Psoas muscle (tissue), 8 donors: ENCODE results near the gene FRAS1. TPM values are rescaled to one million over a fixed set of nuclear protein-coding genes. Genes with fewer than 3 reads are reported as not detected.

ENCODE experiments used
- ATAC-seq, 4 donors: fragments of 200-7000 bp; cut with Tn5 transposase; one replicate each; pipeline ENCODE4 v1.9.1; 2020; ENCODE audit warnings: moderate library complexity in 3 of 4, mild to moderate bottlenecking in 2 of 4
- DNase-seq, 2 donors: peaks; one replicate each; pipeline ENCODE4 v3.0.0-alpha.2; 2020
- H3K27ac ChIP-seq: fragments of 200-600 bp; one replicate; pipeline ENCODE4 v1.8.0; 2022
- H3K27me3 ChIP-seq, 3 donors: fragments of 200-600 bp in 1 of 3; one replicate each; pipeline versions ENCODE4 v1.6.1 to v1.8.0; 2013 to 2022; ENCODE audit warnings: low read length in 2 of 3, mild to moderate bottlenecking in 2 of 3, moderate library complexity in 1 of 3; ENCODE audit not compliant: insufficient read depth in 3 of 3
- H3K36me3 ChIP-seq, 2 donors: fragments of 200-600 bp in 1 of 2; one replicate each; pipeline versions ENCODE4 v1.6.1 to v1.8.0; 2013 to 2022; ENCODE audit warnings: low read depth in 1 of 2, mild to moderate bottlenecking in 1 of 2, moderate library complexity in 1 of 2; ENCODE audit not compliant: insufficient read depth in 1 of 2
- H3K4me1 ChIP-seq: fragments of 200-600 bp; one replicate; pipeline ENCODE4 v1.8.0; 2022
- H3K4me3 ChIP-seq: fragments of 200-600 bp; one replicate; pipeline ENCODE4 v1.8.0; 2022; ENCODE audit warnings: mild to moderate bottlenecking
- H3K9me3 ChIP-seq: fragments of 200-600 bp; one replicate; pipeline ENCODE4 v1.8.0; 2022
- WGBS, 3 donors: extraction: QIAGEN DNeasy Blood & Tissue Kit; methylation state at CpG; one replicate each; pipeline versions ENCODE4 v1.1.6 to v1.1.7; 2013; 5-methylcytosine and 5-hydroxymethylcytosine counted together
- intact Hi-C, 2 donors: fragments of 100-400 bp; cut with DNase I; formaldehyde crosslinking; loops; one replicate each; pipeline versions ENCODE4 v1.11.0 to v1.14.2; 2022
- polyA plus RNA-seq, 3 donors: library from polyadenylated mRNA; stranded (reverse); fragments of 200-250 nt; gene quantifications; one replicate each; pipeline ENCODE4 v1.2.3, GENCODE V29; 2013
- total RNA-seq, 4 donors: library from RNA; stranded (reverse); fragmentation: NEBNext Ultra II Directional in 2 of 4; extraction: Animal tissue kit (Norgen Biotek cat#: 25700) in 2 of 4; gene quantifications; one replicate each; pipeline versions ENCODE4 v1.2.1 to v1.2.4, GENCODE V29; 2021 to 2023
- TF ChIP-seq, protein P1 (sequence below): fragments of 200-600 bp; IDR thresholded peaks from one replicate; pipeline ENCODE4 v1.8.0; 2022; ENCODE audit warnings: antibody characterized with exemption
- donor health status: healthy with polysubstance abuse.
- donor health status: DM: no; HTN: no; CAD: no; lungs with moderate emphysema.
- donor health status: Bipolar disorder and iron deficiency.
- donor health status: healthy.
- donor health status: DM: yes; HTN: yes; CAD: no.
- donor health status: DM: no; HTN: no; CAD: no.
- donor health status: DM: no; HTN: no; CAD: no.
- donor health status: DM: yes; HTN: yes; CAD: no.

The FRAS1 gene
- total and polyA plus RNA-seq, 7 donors = 0.08 to 3.0 (median 0.42) TPM

DNA sequence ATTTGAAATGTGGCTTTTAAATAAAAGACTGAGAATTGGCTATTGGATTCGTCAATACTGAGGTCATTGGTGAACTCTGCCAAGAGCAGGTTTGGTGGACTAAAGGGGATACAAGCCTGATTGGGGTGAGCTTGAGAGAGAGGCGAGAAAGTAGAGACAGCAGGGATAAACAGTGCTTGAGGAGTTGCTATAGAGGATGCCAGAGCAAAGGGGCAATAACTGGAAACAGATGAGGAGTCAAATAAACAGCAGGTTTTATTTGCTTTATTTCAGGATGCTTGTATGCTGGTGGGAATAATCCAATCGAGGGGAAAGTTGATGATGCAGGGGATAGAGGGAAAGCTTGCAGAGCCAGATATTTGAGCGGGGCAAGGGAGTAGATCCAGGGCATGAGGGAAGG lies 470.4 kb downstream of the FRAS1 start:
- H3K36me3 ChIP-seq = no peaks in the 10 kb centered on the region

DNA sequence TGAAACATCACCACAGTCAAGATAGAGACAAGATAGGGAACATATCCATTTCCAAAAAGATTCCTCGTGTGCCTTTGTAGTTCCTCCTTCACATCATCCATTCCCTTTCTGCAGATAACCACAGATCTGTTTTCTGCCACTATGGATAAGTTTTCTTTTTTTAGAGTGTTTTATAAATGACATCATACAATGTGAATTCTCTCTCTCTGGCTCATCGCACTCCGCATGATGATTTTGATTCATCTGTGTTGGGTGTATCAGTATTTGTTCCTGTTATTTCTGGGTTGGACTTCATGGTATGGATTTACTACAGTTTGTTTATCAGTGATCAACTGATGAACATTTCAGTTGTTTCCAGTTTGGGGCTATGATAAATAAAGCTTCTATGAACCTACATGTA lies 471.2 kb downstream of the FRAS1 start:
- Histone ChIP-seq H3K4me3 (no peak overlapping the region), H3K27ac (no peak overlapping the region), H3K4me1 (no peaks in the 10 kb centered on the region), H3K36me3 (no peaks in the 10 kb centered on the region), H3K9me3 (no peaks in the 10 kb centered on the region), H3K27me3 (no peaks in the 10 kb centered on the region)
- ATAC-seq (no peak), DNase-seq (no peak)
- intact Hi-C loops = no loop called here
- 55 to 94% (median 90%) methylated on average over 3 of the region's 3 CpGs for whole genome bisulfite sequencing, 3 donors
- TF ChIP-seq, protein P1, sequence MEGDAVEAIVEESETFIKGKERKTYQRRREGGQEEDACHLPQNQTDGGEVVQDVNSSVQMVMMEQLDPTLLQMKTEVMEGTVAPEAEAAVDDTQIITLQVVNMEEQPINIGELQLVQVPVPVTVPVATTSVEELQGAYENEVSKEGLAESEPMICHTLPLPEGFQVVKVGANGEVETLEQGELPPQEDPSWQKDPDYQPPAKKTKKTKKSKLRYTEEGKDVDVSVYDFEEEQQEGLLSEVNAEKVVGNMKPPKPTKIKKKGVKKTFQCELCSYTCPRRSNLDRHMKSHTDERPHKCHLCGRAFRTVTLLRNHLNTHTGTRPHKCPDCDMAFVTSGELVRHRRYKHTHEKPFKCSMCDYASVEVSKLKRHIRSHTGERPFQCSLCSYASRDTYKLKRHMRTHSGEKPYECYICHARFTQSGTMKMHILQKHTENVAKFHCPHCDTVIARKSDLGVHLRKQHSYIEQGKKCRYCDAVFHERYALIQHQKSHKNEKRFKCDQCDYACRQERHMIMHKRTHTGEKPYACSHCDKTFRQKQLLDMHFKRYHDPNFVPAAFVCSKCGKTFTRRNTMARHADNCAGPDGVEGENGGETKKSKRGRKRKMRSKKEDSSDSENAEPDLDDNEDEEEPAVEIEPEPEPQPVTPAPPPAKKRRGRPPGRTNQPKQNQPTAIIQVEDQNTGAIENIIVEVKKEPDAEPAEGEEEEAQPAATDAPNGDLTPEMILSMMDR = no peak

More for the DNA sequence above, 470.4 kb downstream of the FRAS1 start:
- Histone ChIP-seq H3K4me3 (no peak overlapping the region), H3K9me3 (no peaks in the 10 kb centered on the region), H3K27ac (no peak overlapping the region), H3K27me3 (no peaks in the 10 kb centered on the region), H3K4me1 (no peaks in the 10 kb centered on the region)
- ATAC-seq (no peak), DNase-seq (no peak)
- TF ChIP-seq, protein P1 = no peak
- 83 to 91% (median 87%) methylated on average over 4 of the region's 4 CpGs for WGBS, 3 donors
- intact Hi-C loops = no loop called here

DNA sequence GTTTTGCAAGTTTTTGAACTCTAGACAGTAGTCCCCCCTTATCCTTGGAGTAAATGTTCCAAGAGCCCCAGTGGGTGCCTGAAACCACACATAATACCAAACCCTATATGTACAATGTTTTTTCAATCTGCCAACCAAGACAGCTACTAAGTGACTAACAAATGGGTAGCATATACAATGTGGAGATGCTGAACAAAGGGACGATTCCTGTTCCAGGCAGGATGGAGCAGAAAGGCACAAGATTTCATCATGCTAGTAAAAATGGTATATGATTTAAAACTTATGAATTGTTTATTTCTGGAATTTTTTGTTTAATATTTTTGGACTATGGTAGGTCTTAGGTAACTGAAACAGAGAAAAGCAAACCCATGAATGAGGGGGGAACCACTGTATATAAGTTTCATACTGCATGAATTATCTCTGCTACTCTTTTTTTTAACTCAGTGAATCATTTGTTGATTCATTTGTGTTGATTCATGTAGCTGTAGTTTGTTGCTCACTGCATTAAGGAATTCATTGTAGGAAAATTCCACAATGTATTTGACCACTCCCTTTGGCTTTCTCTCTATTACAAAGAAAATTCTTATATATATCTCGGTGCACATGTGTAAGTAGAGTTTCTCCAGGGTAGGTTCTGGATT lies 472.6 kb downstream of the FRAS1 start:
- WGBS, 3 donors = 88 to 93% (median 90%) methylated on average over 2 of the region's 2 CpGs
- ATAC-seq (no peak), DNase-seq (no peak)
- TF ChIP-seq, protein P1 = no peak
- H3K36me3 ChIP-seq = no peaks in the 10 kb centered on the region
- no peaks in the 10 kb centered on the region for H3K9me3 ChIP-seq
- no peaks in the 10 kb centered on the region for H3K27me3 ChIP-seq
- H3K27ac ChIP-seq = no peak overlapping the region
- intact Hi-C loops = no loop called here
- H3K4me3 ChIP-seq = no peak overlapping the region
- no peaks in the 10 kb centered on the region for H3K4me1 ChIP-seq

DNA sequence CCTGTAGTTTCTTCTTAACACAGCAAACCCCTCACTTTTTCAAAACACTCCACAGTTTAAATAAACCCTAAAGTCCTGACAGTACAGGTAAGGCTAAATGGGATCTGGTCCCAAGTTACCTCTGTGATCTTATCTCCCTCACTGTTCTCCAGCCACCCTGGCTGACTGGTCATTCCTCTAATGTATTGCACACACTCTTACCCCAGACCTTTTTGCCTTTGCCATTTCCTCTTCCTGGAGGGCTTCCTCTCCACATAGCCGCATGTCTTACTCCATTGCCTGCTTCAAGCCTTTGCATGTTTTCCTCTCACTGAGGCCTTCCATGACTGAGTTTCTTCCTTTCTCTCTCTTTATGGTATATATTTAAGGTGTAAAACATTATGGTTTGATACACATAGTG lies 474.9 kb downstream of the FRAS1 start:
- WGBS, 3 donors = 69 to 86% (median 73%) methylated on average over 1 of the region's 1 CpG
- ATAC-seq = no peak

More for the DNA sequence above, 474.9 kb downstream of the FRAS1 start:
- no peaks in the 10 kb centered on the region for H3K9me3 ChIP-seq
- intact Hi-C loops = no loop called here
- H3K27ac ChIP-seq = no peak overlapping the region
- no peaks in the 10 kb centered on the region for H3K27me3 ChIP-seq
- no peak for DNase-seq
- TF ChIP-seq, protein P1 = no peak
- no peaks in the 10 kb centered on the region for H3K4me1 ChIP-seq
- H3K36me3 ChIP-seq = no peaks in the 10 kb centered on the region
- no peak overlapping the region for H3K4me3 ChIP-seq
